Liver (tissue), 9 donors: ENCODE measurements around the gene RCBTB1. TPM values are rescaled to one million over a fixed set of nuclear protein-coding genes. Genes with fewer than 3 reads are reported as not detected.

ENCODE experiments used
- DNase-seq: peaks from one replicate; pipeline ENCODE4 v3.0.0-alpha.2; 2017; ENCODE audit warnings: low spot score
- H3K27ac ChIP-seq, 2 donors: one replicate each; pipeline ENCODE4 v1.7.0; 2013; ENCODE audit warnings: inconsistent platforms in 2 of 2, low read length in 2 of 2, control low read depth in 1 of 2, low read depth in 1 of 2, mild to moderate bottlenecking in 1 of 2
- H3K27me3 ChIP-seq, 4 donors: one replicate each; pipeline versions ENCODE4 v1.6.1 to v1.7.0; 2013; ENCODE audit warnings: low read length in 3 of 4, inconsistent platforms in 1 of 4, mild to moderate bottlenecking in 1 of 4, moderate library complexity in 1 of 4; ENCODE audit not compliant: control insufficient read depth in 4 of 4, insufficient read depth in 4 of 4
- H3K36me3 ChIP-seq, 4 donors: one replicate each; pipeline versions ENCODE4 v1.6.1 to v1.7.0; 2013; ENCODE audit warnings: low read length in 3 of 4, mild to moderate bottlenecking in 3 of 4, low read depth in 1 of 4, moderate library complexity in 1 of 4; ENCODE audit not compliant: control insufficient read depth in 4 of 4, insufficient read depth in 3 of 4
- H3K4me1 ChIP-seq, 4 donors: one replicate each; pipeline versions ENCODE4 v1.6.1 to v1.7.0; 2013; ENCODE audit warnings: low read length in 3 of 4, mild to moderate bottlenecking in 3 of 4, moderate library complexity in 1 of 4; ENCODE audit not compliant: control insufficient read depth in 4 of 4, insufficient read depth in 4 of 4
- H3K4me3 ChIP-seq, 3 donors: one replicate each; pipeline versions ENCODE4 v1.6.1 to v1.7.0; 2013; ENCODE audit warnings: low read length in 3 of 3, control low read depth in 1 of 3, low read depth in 1 of 3, mild to moderate bottlenecking in 1 of 3
- H3K9ac ChIP-seq, 2 donors: one replicate each; pipeline ENCODE4 v1.7.0; 2013; ENCODE audit warnings: low read length in 2 of 2, mild to moderate bottlenecking in 2 of 2, moderate library complexity in 2 of 2, control low read depth in 1 of 2, low read depth in 1 of 2
- H3K9me3 ChIP-seq, 4 donors: one replicate each; pipeline versions ENCODE4 v1.6.1 to v1.7.0; 2013; ENCODE audit warnings: low read length in 3 of 4; ENCODE audit not compliant: control insufficient read depth in 4 of 4
- EGR1 ChIP-seq, 2 donors: IDR thresholded peaks; 2 replicates each; pipeline ENCODE4 v1.6.1; 2016 to 2018; ENCODE audit warnings: antibody characterized with exemption in 2 of 2, low read depth in 2 of 2
- FOXA1 ChIP-seq: IDR thresholded peaks from 2 replicates; pipeline ENCODE4 v1.6.1; 2016; ENCODE audit warnings: antibody characterized with exemption
- FOXA2 ChIP-seq: IDR thresholded peaks from 2 replicates; pipeline ENCODE4 v1.6.1; 2016; ENCODE audit warnings: antibody characterized with exemption
- GABPA ChIP-seq, 2 donors: IDR thresholded peaks in 1 of 2; conservative IDR thresholded peaks in 1 of 2; 2 replicates each; pipeline ENCODE4 v1.6.1; 2016; ENCODE audit warnings: antibody characterized with exemption in 2 of 2, mild to moderate bottlenecking in 1 of 2, moderate library complexity in 1 of 2
- HNF4A ChIP-seq, 2 donors: conservative IDR thresholded peaks; 2 replicates each; pipeline ENCODE4 v1.6.1; 2016; ENCODE audit warnings: antibody characterized with exemption in 2 of 2, mild to moderate bottlenecking in 2 of 2
- HNF4G ChIP-seq: IDR thresholded peaks from 2 replicates; pipeline ENCODE4 v1.6.1; 2016; ENCODE audit warnings: antibody characterized with exemption
- JUND ChIP-seq, 2 donors: IDR thresholded peaks; 2 replicates each; pipeline ENCODE4 v1.6.1; 2016; ENCODE audit warnings: antibody characterized with exemption in 2 of 2
- NR2F2 ChIP-seq: IDR thresholded peaks from 2 replicates; pipeline ENCODE4 v1.6.1; 2016; ENCODE audit warnings: antibody characterized with exemption
- RAD21 ChIP-seq, 2 donors: IDR thresholded peaks; 2 replicates each; pipeline ENCODE4 v1.6.1; 2016; ENCODE audit warnings: antibody characterized with exemption in 2 of 2, mild to moderate bottlenecking in 2 of 2
- RXRA ChIP-seq, 2 donors: IDR thresholded peaks; 2 replicates each; pipeline ENCODE4 v1.6.1; 2017 to 2018; ENCODE audit warnings: antibody characterized with exemption in 2 of 2, mild to moderate bottlenecking in 1 of 2
- SP1 ChIP-seq: IDR thresholded peaks from 2 replicates; pipeline ENCODE4 v1.6.1; 2018; ENCODE audit warnings: antibody characterized with exemption, mild to moderate bottlenecking
- TAF1 ChIP-seq: conservative IDR thresholded peaks from 2 replicates; pipeline ENCODE4 v1.6.1; 2016; ENCODE audit warnings: antibody characterized with exemption, mild to moderate bottlenecking
- YY1 ChIP-seq: IDR thresholded peaks from 2 replicates; pipeline ENCODE4 v1.6.1; 2016; ENCODE audit warnings: antibody characterized with exemption, mild to moderate bottlenecking
- whole genome bisulfite sequencing: extraction: QIAGEN DNeasy Blood & Tissue Kit; methylation state at CpG from one replicate; pipeline ENCODE4 v1.1.7; 2013; 5-methylcytosine and 5-hydroxymethylcytosine counted together
- polyA plus RNA-seq, 2 donors: library from polyadenylated mRNA; stranded (reverse) in 1 of 2; unstranded in 1 of 2; fragments of 200-250 nt in 1 of 2; fragments of >200 nt in 1 of 2; fragmentation: Nextera tagmentation in 1 of 2; extraction: Ambion mirVana in 1 of 2; gene quantifications; one replicate each; pipeline versions ENCODE4 v1.2.1 to v1.2.3, GENCODE V29; 2013 to 2015
- total RNA-seq, 2 donors: library from RNA; depleted of rRNA; stranded (reverse); fragments of >200 nt; gene quantifications; one replicate each; pipeline ENCODE4 v1.2.3, GENCODE V29; 2014
- TF ChIP-seq, protein P1 (sequence below): IDR thresholded peaks from 2 replicates; pipeline ENCODE4 v1.6.1; 2016; ENCODE audit warnings: antibody characterized with exemption, mild to moderate bottlenecking
- TF ChIP-seq, protein P2 (sequence below): IDR thresholded peaks from 2 replicates; pipeline ENCODE4 v1.6.1; 2016; ENCODE audit warnings: antibody characterized with exemption
- TF ChIP-seq, protein P3 (sequence below): IDR thresholded peaks from 2 replicates; pipeline ENCODE4 v1.6.1; 2016; ENCODE audit warnings: antibody characterized with exemption
- TF ChIP-seq, protein P4 (sequence below): fragments of 150-350 bp; IDR thresholded peaks from 2 replicates; pipeline ENCODE4 v1.5.1; 2017; ENCODE audit warnings: improper control_type of control experiment, low read depth, low read length; ENCODE audit not compliant: missing input control
- TF ChIP-seq, protein P5 (sequence below): IDR thresholded peaks from 2 replicates; pipeline ENCODE4 v1.6.1; 2016; ENCODE audit warnings: antibody characterized with exemption
- donor health status: healthy.
- donor health status: healthy.
- donor health status: healthy.
- donor health status: healthy.
- donor health status: healthy.

The RCBTB1 gene
- total and polyA plus RNA-seq, 4 donors: 3.9 to 9.0 (median 6.5) TPM

DNA sequence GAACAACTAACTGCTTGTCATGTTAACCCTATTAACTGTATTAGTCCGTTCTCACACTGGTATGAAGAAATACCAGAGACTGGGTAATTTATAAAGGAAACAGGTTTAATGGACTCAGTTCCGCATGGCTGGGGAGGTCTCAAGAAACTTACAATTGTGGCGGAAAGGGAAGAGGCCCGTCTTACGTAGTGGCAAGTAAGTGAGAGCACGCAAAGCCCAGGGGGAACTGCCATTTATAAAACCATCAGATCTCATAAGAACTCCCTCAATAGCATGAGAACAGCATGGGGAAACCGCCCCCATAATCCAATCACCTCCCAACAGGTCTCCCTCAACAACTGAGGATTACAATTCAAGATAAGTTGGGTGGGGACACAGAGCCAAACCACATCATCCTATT is 54.9 kb downstream of the RCBTB1 start:
- Histone ChIP-seq H3K9me3 (no peaks in the 10 kb centered on the region), H3K4me1 (no peaks in the 10 kb centered on the region), H3K9ac (no peak overlapping the region), H3K27ac (no peak overlapping the region), H3K36me3 (peaks cover 5 to 10% (median 7%) of the 10 kb centered on the region in 4 donors), H3K4me3 (no peak overlapping the region), H3K27me3 (no peaks in the 10 kb centered on the region)
- TF ChIP-seq HNF4G: no peak
- TF ChIP-seq FOXA2: no peak
- TF ChIP-seq NR2F2: no peak
- no peak for TF ChIP-seq RXRA (IDR thresholded peaks at IDR 0.05)
- TF ChIP-seq YY1: no peak
- TF ChIP-seq, protein P1, sequence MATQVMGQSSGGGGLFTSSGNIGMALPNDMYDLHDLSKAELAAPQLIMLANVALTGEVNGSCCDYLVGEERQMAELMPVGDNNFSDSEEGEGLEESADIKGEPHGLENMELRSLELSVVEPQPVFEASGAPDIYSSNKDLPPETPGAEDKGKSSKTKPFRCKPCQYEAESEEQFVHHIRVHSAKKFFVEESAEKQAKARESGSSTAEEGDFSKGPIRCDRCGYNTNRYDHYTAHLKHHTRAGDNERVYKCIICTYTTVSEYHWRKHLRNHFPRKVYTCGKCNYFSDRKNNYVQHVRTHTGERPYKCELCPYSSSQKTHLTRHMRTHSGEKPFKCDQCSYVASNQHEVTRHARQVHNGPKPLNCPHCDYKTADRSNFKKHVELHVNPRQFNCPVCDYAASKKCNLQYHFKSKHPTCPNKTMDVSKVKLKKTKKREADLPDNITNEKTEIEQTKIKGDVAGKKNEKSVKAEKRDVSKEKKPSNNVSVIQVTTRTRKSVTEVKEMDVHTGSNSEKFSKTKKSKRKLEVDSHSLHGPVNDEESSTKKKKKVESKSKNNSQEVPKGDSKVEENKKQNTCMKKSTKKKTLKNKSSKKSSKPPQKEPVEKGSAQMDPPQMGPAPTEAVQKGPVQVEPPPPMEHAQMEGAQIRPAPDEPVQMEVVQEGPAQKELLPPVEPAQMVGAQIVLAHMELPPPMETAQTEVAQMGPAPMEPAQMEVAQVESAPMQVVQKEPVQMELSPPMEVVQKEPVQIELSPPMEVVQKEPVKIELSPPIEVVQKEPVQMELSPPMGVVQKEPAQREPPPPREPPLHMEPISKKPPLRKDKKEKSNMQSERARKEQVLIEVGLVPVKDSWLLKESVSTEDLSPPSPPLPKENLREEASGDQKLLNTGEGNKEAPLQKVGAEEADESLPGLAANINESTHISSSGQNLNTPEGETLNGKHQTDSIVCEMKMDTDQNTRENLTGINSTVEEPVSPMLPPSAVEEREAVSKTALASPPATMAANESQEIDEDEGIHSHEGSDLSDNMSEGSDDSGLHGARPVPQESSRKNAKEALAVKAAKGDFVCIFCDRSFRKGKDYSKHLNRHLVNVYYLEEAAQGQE: no peak
- no peak for TF ChIP-seq HNF4A (conservative IDR thresholded peaks at IDR 0.05)
- TF ChIP-seq, protein P2, sequence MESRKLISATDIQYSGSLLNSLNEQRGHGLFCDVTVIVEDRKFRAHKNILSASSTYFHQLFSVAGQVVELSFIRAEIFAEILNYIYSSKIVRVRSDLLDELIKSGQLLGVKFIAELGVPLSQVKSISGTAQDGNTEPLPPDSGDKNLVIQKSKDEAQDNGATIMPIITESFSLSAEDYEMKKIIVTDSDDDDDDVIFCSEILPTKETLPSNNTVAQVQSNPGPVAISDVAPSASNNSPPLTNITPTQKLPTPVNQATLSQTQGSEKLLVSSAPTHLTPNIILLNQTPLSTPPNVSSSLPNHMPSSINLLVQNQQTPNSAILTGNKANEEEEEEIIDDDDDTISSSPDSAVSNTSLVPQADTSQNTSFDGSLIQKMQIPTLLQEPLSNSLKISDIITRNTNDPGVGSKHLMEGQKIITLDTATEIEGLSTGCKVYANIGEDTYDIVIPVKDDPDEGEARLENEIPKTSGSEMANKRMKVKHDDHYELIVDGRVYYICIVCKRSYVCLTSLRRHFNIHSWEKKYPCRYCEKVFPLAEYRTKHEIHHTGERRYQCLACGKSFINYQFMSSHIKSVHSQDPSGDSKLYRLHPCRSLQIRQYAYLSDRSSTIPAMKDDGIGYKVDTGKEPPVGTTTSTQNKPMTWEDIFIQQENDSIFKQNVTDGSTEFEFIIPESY: no peak
- TF ChIP-seq SP1: no peak
- no peak for TF ChIP-seq TAF1
- TF ChIP-seq, protein P3, sequence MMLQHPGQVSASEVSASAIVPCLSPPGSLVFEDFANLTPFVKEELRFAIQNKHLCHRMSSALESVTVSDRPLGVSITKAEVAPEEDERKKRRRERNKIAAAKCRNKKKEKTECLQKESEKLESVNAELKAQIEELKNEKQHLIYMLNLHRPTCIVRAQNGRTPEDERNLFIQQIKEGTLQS: no peak
- TF ChIP-seq, protein P4, sequence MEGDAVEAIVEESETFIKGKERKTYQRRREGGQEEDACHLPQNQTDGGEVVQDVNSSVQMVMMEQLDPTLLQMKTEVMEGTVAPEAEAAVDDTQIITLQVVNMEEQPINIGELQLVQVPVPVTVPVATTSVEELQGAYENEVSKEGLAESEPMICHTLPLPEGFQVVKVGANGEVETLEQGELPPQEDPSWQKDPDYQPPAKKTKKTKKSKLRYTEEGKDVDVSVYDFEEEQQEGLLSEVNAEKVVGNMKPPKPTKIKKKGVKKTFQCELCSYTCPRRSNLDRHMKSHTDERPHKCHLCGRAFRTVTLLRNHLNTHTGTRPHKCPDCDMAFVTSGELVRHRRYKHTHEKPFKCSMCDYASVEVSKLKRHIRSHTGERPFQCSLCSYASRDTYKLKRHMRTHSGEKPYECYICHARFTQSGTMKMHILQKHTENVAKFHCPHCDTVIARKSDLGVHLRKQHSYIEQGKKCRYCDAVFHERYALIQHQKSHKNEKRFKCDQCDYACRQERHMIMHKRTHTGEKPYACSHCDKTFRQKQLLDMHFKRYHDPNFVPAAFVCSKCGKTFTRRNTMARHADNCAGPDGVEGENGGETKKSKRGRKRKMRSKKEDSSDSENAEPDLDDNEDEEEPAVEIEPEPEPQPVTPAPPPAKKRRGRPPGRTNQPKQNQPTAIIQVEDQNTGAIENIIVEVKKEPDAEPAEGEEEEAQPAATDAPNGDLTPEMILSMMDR: no peak
- TF ChIP-seq, protein P5, sequence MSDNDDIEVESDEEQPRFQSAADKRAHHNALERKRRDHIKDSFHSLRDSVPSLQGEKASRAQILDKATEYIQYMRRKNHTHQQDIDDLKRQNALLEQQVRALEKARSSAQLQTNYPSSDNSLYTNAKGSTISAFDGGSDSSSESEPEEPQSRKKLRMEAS: no peak
- no peak for TF ChIP-seq EGR1 (IDR thresholded peaks at IDR 0.05; ENCODE audit: low read depth in 2 of 2)
- no peak for TF ChIP-seq GABPA (IDR thresholded peaks at IDR 0.05 in 1 of 2, conservative IDR thresholded peaks at IDR 0.05 in 1 of 2)
- no peak for TF ChIP-seq FOXA1
- no peak for TF ChIP-seq JUND (IDR thresholded peaks at IDR 0.05)
- DNase-seq: no peak
- 81% methylated on average over 7 of the region's 7 CpGs for WGBS

DNA sequence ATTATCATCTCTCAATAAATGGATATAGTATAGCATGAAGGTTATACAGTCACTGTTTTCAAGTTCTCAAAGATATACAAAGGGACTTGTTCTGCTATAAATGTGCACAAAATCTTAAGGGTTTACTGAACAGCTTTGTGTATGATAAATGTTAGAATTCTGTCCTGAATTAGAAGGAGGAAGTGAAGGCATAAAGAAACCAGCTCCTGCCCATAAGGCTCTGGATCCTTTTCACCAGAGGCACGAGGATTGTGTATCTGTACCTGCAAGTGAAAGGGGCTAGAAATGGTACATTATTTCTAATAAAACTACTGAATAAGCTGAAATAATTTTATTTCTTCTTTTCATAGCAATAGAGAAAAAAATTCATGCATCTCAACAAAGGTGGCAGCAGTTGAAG is 57.2 kb downstream of the RCBTB1 start:
- no peak overlapping the region for H3K4me3 ChIP-seq
- H3K27me3 ChIP-seq: no peaks in the 10 kb centered on the region
- no peaks in the 10 kb centered on the region for H3K9me3 ChIP-seq
- H3K27ac ChIP-seq: no peak overlapping the region
- WGBS: 86% methylated on average over 1 of the region's 1 CpG
- no peaks in the 10 kb centered on the region for H3K4me1 ChIP-seq
- H3K9ac ChIP-seq: no peak overlapping the region
- DNase-seq: no peak
- H3K36me3 ChIP-seq: peaks cover 3 to 10% (median 9%) of the 10 kb centered on the region in 4 donors
- no peak for TF ChIP-seq TAF1
- TF ChIP-seq, protein P3: no peak
- TF ChIP-seq EGR1 (IDR thresholded peaks at IDR 0.05; ENCODE audit: low read depth in 2 of 2): no peak
- no peak for TF ChIP-seq NR2F2
- no peak for TF ChIP-seq RXRA (IDR thresholded peaks at IDR 0.05)
- no peak for TF ChIP-seq HNF4A (conservative IDR thresholded peaks at IDR 0.05)
- TF ChIP-seq SP1: no peak
- no peak for TF ChIP-seq RAD21 (IDR thresholded peaks at IDR 0.05)
- TF ChIP-seq, protein P1: no peak
- TF ChIP-seq HNF4G: no peak
- TF ChIP-seq GABPA (IDR thresholded peaks at IDR 0.05 in 1 of 2, conservative IDR thresholded peaks at IDR 0.05 in 1 of 2): no peak
- no peak for TF ChIP-seq FOXA2
- TF ChIP-seq, protein P2: no peak
